Renal cortical epithelial cell (primary cell): ENCODE measurements around the gene CYTH1. TPM values are rescaled to one million over a fixed set of nuclear protein-coding genes. Genes with fewer than 3 reads are reported as not detected.
A peak's percentile ranks its signal among the peaks of the same experiment; 100 is the strongest.
"Not testable (repeated sequence)": the region's sequence is repeated elsewhere in the genome, so short reads cannot be mapped to it uniquely, and the experiment has no call there.

ENCODE experiments used
- DNase-seq: peaks from one replicate; pipeline ENCODE4 v3.0.0-alpha.2; 2011; ENCODE audit warnings: low read depth
- total RNA-seq: library from RNA; depleted of rRNA; stranded (reverse); fragments of >200 nt; gene quantifications from 2 replicates; pipeline ENCODE4 v1.2.3, GENCODE V29; 2014

The CYTH1 gene
- total RNA-seq, 1 donor from 2014 or later, result 33.5 TPM

DNA sequence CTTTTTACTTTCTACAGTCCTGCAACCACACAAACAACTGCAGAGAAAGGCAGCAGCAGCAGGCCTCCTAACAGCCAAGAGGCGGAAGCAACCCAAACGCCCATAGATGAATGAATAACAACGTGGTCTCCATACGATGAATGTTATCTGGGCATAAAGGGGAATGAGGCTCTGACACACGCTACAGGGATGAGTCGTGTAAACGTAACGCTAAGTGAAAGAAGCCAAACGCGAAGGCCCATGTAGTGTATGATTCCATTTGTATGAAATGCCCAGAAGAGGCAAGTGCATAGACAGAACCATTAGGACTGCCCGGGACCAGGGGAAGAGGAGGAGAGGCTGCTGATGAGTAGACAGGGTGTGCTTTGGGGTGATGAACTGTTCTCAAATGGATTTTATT, 110.1 kb downstream of the CYTH1 start:
- DNase-seq, result no peak

GRCh38 chr17:78671726-78672001, 110.4 kb downstream of the CYTH1 start:
- not testable (repeated sequence) for DNase-seq

DNA sequence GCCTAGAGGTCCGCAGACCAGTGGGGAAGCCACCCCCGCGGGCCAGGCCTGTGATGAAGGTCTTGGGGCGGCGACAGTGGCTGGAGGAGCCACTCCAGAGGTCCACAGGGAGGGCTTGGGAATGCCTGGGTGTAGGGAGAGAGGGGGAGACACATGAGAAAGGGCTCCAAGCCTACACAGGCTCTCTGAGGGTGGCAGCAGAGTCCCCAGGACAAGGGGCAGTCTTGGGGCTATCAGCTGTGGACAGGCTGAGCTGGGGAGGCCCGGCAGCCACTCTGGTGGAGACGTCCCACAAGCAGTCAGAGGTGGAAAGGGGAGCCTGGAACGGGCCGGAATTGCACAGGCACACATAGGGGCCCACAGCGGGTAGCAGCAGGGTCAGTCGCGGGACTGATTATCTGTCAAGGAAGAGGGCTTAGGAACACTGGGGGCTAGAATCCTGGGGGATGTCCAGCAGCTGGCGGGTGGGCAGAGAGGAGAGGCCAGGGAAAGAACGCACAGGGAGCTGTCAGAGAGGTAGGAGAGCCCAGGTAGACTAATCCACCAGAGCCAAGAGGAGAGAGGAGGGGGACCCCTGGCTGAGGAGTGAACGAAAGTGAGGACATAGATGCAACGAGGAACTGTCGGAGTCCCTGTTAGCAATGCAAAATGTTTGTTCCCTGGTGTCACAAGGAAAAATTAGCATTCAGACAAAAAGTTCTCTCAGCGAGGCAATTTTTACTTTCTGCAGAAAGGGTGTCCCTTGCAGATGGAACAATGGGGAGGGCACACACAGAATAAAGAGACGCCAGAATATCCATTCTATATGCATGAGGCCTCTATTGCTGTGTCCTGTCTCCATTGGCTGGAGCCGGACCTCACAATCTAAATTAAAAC, 111.0 kb downstream of the CYTH1 start:
- DNase-seq, result no peak

DNA sequence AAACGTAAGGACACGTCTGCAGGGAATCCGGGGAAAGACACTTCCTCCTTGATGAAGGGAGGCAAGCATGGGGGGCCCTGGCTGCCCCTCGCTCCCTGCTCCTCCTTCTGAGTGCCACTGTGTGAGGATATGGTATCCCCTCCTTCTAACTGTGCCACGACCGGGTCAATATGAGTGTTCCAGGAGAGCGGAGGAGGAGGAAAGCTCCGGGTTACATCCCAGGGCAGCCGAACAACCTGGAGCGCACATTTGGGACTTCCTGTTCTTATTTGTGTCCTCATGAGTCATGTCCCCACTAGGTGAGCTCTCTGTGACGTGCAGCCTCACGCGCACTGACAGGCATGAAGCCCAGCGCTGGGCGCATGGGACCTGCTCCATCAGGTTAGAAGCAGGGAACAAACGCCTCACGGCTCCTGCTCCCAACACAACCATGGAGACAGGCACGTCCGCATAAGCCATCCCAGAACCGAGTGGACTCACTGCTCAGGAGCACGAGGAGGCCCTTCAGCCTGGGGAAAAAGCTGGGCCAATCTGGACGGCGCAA, 112.0 kb downstream of the CYTH1 start:
- no peak for DNase-seq

DNA sequence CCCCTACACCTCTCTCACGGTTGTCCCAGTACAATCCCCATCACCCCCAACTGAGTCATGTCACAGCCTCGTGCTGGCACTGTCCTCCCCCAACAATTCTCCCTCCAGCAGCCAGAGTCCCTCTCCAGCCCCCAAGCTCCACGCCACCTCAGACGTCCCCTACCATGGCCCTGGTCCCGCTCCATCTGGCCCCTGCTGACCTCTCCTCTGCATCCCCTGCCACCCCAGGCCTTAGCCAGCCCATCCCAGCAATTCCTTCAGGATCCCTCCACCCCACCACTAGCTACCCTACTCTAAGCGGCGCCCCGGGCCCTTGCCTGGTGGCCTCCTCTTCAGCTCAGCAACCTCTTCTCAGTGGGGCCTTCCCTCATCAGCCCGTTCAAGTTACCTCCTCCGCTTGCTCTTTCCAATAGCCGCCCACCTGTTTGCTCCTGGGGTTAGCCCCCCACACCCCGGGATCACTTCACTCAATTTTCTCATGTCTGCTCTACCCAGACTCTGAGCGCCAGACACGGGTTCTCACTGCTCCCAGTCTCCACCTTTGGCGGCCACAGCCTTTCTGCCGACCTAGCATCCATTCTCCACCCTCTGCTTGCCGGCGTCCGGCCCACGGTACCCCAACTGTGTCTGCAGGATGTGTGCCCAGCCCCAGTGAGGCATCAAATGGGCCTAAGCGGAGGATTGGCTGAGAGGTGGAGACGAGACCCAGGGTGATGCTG, 112.7 kb downstream of the CYTH1 start:
- DNase-seq, result no peak

- no peak for DNase-seq
Measured at GRCh38 chr17:78668847-78669246, 113.2 kb downstream of the CYTH1 start.

- DNase-seq, result no peak
Measured at GRCh38 chr17:78667741-78668640, 114.1 kb downstream of the CYTH1 start.

DNA sequence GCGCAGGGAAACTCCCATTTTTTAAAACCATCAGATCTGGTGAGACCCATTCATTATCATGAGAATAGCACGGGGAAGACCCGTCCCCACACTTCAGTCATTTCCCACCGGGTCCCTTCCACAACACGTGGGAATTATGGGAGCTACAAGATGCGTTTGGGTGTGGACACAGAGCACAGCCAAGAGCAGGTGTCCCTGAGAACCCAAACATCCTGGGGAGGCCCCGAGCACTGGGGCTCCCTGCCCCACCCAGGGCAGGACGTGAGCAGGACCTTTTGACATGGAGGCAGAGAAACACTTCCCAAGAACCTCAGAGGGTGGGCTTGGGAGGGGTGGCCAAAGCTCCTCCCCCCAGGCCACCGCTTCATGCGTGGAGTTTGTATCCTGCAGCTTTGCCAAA, 115.0 kb downstream of the CYTH1 start:
- no peak for DNase-seq

DNA sequence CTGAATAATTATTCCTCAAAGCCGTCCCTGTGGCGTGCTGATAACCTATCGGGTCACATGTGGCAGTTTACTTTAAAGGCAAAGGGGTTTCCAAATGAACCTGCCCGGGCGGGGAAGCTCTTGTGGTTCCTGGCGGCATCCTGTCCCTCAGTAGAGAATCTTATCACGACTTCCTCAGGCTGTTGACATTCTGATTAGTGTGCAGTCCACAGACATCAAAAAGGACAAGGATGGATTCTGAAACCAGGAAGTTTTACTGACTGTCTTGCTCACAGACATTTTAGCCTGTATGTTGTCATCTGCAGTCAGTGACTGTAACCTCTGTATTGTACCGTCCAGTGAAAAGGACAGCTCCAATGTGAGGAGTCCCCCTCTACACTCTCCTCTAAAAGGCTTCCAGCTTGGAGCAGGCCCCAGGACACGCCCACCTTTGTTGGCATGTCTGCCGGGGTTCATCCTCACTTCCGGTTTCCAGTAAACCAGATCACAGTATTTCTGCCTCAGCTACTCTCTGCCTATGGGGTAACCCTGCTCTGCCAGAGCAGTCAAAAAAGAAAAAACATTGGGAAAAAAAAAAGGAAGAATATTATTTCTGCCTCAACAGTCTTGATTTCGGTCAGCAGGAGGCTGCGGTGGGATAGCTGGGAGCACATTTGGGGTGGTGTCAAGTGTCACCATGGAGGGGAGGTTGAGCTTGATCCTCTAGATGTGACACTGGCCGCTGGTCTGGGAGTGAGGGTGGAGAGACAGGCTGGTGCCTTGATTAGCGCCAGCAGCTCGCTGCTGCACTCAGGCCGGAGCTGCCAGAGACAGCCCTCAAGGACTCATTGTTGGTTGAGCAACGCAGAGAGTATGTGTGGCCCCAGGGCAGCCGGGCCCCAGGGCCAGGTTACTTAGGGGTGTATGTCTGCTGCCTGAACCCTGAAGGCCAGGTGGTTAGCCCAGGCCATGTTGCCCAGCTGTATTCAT, 115.8 kb downstream of the CYTH1 start:
- DNase-seq, result no peak

DNA sequence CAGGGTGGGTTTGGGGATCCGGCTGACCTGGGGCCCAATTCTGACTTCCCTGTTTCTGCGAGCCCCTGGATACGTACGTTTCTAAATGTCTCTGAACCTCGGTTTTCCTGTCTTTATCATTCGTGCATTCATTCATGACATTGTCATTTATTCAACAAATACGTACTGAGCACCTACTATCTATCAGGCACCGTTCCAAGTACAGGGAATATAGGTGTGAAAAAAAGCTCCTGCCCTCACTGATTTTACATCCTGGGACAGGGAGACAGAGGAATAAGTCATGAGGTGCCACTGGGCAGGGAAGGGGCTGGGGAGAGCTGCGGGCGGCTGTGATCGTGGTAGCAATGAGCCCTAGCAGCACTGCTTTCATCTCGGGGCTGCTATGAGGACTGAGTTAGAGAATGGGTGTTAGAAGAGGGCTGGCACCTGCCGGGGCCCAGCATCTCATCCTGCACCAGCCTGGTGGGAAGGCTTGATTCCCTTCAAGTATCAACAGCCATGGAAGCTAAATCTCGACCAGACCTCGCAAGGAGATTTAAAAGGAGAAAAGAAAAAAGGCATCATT, 116.6 kb downstream of the CYTH1 start:
- no peak for DNase-seq

DNA sequence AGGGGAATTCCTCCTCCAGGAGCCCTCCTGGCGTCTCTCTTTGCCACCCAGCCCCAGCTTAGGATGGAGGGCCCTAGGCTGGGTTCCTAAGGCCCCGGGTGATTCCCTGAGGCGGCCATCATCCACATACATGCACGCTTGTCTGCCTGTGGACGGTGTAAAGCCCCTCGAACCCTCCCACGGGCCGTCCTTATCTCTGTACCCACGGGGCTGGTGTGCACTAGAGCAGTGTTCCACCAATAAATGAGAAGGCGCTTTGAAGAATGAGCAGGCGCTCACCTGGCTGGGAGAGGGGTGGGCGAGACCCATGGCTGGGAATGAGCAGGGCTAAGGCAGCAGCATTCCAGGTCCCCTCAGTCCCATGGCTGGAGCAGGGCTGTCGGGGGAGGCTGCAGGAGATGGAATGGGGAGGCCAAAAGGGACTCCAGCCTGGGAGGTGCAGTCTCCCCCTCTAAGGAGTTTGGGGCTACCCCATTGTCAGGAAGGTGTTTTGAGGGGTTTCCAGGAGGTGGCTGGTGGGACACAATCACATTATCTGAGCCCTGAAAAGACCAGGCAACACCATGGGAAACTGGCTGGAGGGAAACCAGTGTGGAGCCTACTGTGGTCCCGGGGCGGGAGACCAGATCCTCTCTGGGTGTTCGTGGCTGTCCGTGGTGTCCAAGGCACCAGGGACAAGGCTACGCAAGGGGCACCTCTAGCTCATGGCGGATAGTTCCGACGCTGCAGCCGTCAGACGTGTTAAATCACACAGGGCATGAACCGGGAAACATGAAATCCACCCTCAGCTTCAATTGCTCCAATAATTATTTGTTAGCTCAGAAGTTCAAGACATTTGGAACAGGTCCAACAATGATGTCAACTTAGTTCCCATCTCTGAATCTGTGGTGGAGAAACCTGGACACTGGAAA, 117.3 kb downstream of the CYTH1 start:
- DNase-seq, result peak; percentile 44

DNA sequence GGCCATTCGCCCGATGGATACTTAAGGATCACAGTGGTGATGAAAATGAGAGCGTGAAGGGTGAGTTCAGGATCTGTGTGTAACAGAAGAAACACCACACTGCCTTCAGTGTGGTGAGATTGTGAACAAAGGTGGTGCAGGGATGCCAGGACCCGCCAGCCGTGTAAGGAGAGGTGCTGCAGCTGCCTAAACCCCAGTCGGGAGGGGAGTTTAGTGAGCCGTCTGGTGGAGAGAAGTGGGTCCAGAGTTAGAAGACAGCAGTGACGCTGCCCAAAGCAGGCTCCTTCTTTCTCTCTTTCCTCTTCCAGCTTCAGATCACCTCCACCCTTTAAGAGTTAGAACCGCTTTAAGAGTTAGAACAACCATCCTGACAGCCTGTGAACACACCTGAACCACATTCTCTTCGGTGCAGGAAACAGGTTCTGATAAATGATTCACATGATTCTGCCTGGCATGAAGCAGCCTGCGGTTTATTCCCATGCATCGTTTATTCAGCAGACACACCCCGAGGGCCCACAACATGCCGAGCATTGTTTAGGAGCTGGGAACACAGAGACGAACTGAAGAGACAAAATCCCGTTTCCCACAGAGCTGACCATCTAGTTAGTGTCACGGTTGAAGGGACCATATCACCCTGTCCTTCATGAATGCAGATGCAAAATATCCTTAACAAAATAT, 120.8 kb downstream of the CYTH1 start:
- peak; percentile 95 for DNase-seq

- no peak for DNase-seq
Measured at GRCh38 chr17:78659546-78659945, 122.5 kb downstream of the CYTH1 start.

GRCh38 chr17:78658281-78658785, 123.7 kb downstream of the CYTH1 start:
- no peak for DNase-seq

DNA sequence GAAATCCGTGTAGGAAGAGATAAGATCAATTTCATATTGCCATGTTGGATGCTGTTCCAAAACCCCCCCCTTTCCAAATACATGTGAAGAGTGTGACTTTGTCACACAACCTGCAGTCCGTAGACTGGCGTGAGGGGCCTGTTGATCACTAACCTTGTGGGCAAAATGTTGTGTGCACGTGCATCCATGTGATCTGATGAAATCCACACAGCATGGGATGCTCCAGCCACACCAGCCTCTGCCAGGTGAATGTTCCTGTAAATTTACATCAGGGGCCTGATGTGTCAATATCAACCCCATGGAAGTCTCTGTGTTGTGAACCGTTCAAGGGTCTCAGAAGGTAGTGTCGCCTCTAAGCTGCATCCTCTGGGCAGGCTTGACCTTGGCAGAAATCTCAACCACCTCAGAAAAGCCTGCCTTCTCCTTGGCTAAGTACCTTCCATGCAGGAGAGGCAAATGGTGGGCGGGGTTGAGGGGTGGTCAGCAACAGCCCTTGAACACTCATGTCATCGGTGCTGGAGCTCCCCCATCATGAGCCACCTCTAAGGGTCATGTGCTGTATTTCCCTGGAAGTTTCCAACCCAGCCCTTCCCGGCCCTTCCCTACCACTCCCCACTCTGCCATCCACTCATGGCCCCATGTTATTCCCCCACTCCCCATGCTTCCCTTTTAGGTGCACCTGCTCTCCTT, 126.7 kb downstream of the CYTH1 start:
- DNase-seq, result no peak

- no peak for DNase-seq
Measured at GRCh38 chr17:78654325-78654724, 127.7 kb downstream of the CYTH1 start.

- peak; percentile 63 for DNase-seq
Measured at GRCh38 chr17:78653382-78653781, 128.7 kb downstream of the CYTH1 start.

DNA sequence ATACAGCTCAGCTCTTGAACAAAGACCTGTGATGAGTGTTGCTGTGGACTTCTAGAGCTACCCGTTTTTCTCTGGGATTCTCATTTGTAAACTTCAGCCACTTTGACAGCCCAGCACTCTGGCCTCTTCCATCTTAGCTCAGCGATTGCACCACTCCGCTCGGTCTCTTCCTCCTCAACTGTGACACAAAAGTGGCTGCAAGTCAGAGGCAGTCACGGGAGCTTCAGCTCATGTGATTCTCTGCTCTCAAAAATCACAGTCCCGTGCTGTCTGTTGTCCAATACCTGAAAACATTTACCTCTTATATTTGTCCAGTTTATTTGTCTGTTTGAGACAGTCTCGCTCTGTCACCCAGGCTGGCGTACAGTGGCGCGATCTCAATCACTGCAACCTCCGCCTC, 129.2 kb downstream of the CYTH1 start:
- no peak for DNase-seq
